Measurements from ENCODE around the gene ZFPM1. TPM values are rescaled to one million over a fixed set of nuclear protein-coding genes. Genes with fewer than 3 reads are reported as not detected.

The ZFPM1 gene
- total and polyA plus RNA-seq, 2 of the 8 experiments (the other 6 are each of a cell fraction or from before 2014, with no cell fraction given) = 0.74 to 4.8 TPM

GRCh38 chr16:88505405-88506082, 52.5 kb downstream of the ZFPM1 start:
- no peaks in the 10 kb centered on the region for H3K36me3 ChIP-seq (ENCODE audit: control insufficient read depth in 2 of 4, insufficient read depth in 4 of 4, low read length in 3 of 4)
- DNase-seq (ENCODE audit: low read depth in 1 of 2, low spot score in 2 of 2) = peak in 1 of 2 experiments; percentile 79
- POLR2A ChIA-PET (ENCODE audit: partially characterized antibody) = interaction anchor here (0.8 kb wide), 1 partner anchor 37 kb away, joined by 3 read pairs; no protein-coding TSS in a partner anchor
- no peak overlapping the region for H2BK5ac ChIP-seq (ENCODE audit: low read depth, low read length)
- no peak overlapping the region for H3K27ac ChIP-seq (ENCODE audit: low read depth, low read length)
- no peak overlapping the region; the same call in 1 of the 2 replicates for H4K8ac ChIP-seq (ENCODE audit: extremely low read depth, insufficient read depth, low read length)
- no peak overlapping the region for H3K4me2 ChIP-seq (ENCODE audit: insufficient read depth in 1 of 2, low read depth in 2 of 2, low read length in 2 of 2)
- H4K5ac ChIP-seq (ENCODE audit: insufficient read length, low read depth, low read length) = no peak overlapping the region
- H3K4me1 ChIP-seq (replicated peaks in 1 of 4; ENCODE audit: control insufficient read depth in 3 of 4, insufficient read depth in 4 of 4, low read length in 3 of 4) = no peaks in the 10 kb centered on the region
- no peak overlapping the region for H2AK5ac ChIP-seq (ENCODE audit: low read depth, low read length)
- no peak overlapping the region for H3K18ac ChIP-seq (ENCODE audit: extremely low read depth, low read length)
- H2BK12ac ChIP-seq (ENCODE audit: low read depth, low read length) = no peak overlapping the region
- no peak overlapping the region for H2BK15ac ChIP-seq (ENCODE audit: low read length)
- no peak overlapping the region for H3K14ac ChIP-seq (ENCODE audit: insufficient read length)
- no peaks in the 10 kb centered on the region for H3K23me2 ChIP-seq (ENCODE audit: low read depth, low read length)
- CTCF ChIA-PET (ENCODE audit: partially characterized antibody) = interaction anchor here (1.0 to 2.6 kb wide), 14 partner anchors 12 to 73 kb away, joined by 3 to 15 read pairs (median 4); no protein-coding TSS in a partner anchor
- no peaks in the 10 kb centered on the region for H3K9me3 ChIP-seq (ENCODE audit: insufficient read depth in 2 of 2, low read depth in 1 of 2, low read length in 1 of 2)
- no peak for FAIRE-seq
- H2BK120ac ChIP-seq (replicated peaks; ENCODE audit: low read depth, low read length) = no peak overlapping the region
- no peaks in the 10 kb centered on the region for H3K79me1 ChIP-seq (ENCODE audit: low read depth, low read length)
- H3K4ac ChIP-seq (replicated peaks; ENCODE audit: insufficient read length, low read depth, low read length) = no peak overlapping the region
- H4K91ac ChIP-seq (replicated peaks; ENCODE audit: insufficient read length, low read length) = no peak overlapping the region
- no peak overlapping the region for H2AFZ ChIP-seq (ENCODE audit: low read length)
- H3K56ac ChIP-seq (replicated peaks; ENCODE audit: insufficient read length, low read depth, low read length) = no peak overlapping the region
- peaks cover 0 to 2% of the 10 kb centered on the region in 2 experiments for H4K20me1 ChIP-seq (replicated peaks in 1 of 2; ENCODE audit: control insufficient read depth in 1 of 2, insufficient read depth in 2 of 2, low read length in 2 of 2)
- H3K23ac ChIP-seq (ENCODE audit: insufficient read length) = no peak overlapping the region
- WGBS, 2 experiments (ENCODE audit: extremely low coverage in 1 of 2, insufficient coverage in 1 of 2, insufficient read length in 1 of 2, insufficient replicate concordance in 2 of 2, low coverage in 1 of 2, low lambda C conversion rate in 2 of 2, missing lambda C conversion rate in 1 of 2) = 81% methylated on average over 16 of the region's 22 CpGs; no CpG with 5 or more reads in 1 of the 2 experiments
- H3K9ac ChIP-seq (replicated peaks in 1 of 4; ENCODE audit: extremely low read depth in 1 of 4, low read depth in 3 of 4, low read length in 3 of 4) = no peak overlapping the region
- no peak overlapping the region for H2BK20ac ChIP-seq (ENCODE audit: low read length)
- H3K4me3 ChIP-seq (ENCODE audit: extremely low read depth in 1 of 4, insufficient read depth in 2 of 4, low read depth in 3 of 4, low read length in 4 of 4) = no peak overlapping the region
- no peaks in the 10 kb centered on the region for H3K79me2 ChIP-seq (ENCODE audit: control insufficient read depth in 1 of 2, insufficient read depth in 2 of 2, low read length in 2 of 2)
- no peaks in the 10 kb centered on the region for H3K27me3 ChIP-seq (replicated peaks in 1 of 4; ENCODE audit: control insufficient read depth in 3 of 4, extremely low read depth in 1 of 4, insufficient read depth in 3 of 4, low read length in 3 of 4)
- TF ChIP-seq GTF2F1 (IDR thresholded peaks at IDR 0.05; ENCODE audit: borderline replicate concordance, low read depth, low read length) (no peak), CBX5 (IDR thresholded peaks at IDR 0.05; ENCODE audit: low read depth, low read length) (no peak), CBX8 (IDR thresholded peaks at IDR 0.05; ENCODE audit: borderline replicate concordance, low read depth, low read length) (no peak), POLR2AphosphoS5 (IDR thresholded peaks at IDR 0.05; ENCODE audit: low read depth, low read length) (no peak), CTCF (IDR thresholded peaks at IDR 0.05; ENCODE audit: control extremely low read depth in 1 of 3, insufficient read depth in 1 of 3, low read depth in 1 of 3, low read length in 3 of 3) (peak; percentile 14 to 46 (median 41); a peak in 3 of 4 replicates), NRF1 (IDR thresholded peaks at IDR 0.05; ENCODE audit: low read depth, low read length) (no peak), RXRA (IDR thresholded peaks at IDR 0.05; ENCODE audit: insufficient read depth, low read depth, low read length) (no peak), SIRT6 (IDR thresholded peaks at IDR 0.05; ENCODE audit: low read length) (no peak), RBBP5 (IDR thresholded peaks at IDR 0.05; ENCODE audit: borderline replicate concordance, low read depth, low read length) (no peak)
